IMR-90 (cell line): ENCODE measurements around the gene DHCR7. TPM values are rescaled to one million over a fixed set of nuclear protein-coding genes. Genes with fewer than 3 reads are reported as not detected.

ENCODE experiments used
- ATAC-seq: fragments of 200-7000 bp; cut with Tn5 transposase; 2 replicates; pipeline ENCODE4 v1.9.1; 2020; ENCODE audit warnings: low read depth, mild to moderate bottlenecking, moderate library complexity
- BruUV-seq: library from RNA; stranded (reverse); fragments of 400-500 nt; replicated peaks from 2 replicates; lab custom pipeline; 2021; lab: Mats Ljungman, UMichigan
- CTCF ChIA-PET: fragments of 300-600 bp; formaldehyde crosslinking; extraction: SDS; loops from one replicate; lab custom pipeline; 2021; ENCODE audit warnings: antibody characterized with exemption; lab: Yijun Ruan, JAX
- POLR2A ChIA-PET: fragments of 300-600 bp; sonication (Branson Sonifier 250); formaldehyde crosslinking; loops from one replicate; lab custom pipeline; 2022; ENCODE audit warnings: antibody characterized with exemption; ENCODE audit not compliant: unreplicated experiment; lab: Charles Lee
- DNase-seq: peaks from one replicate; pipeline ENCODE4 v3.0.0; 2013
- H2AFZ ChIP-seq: replicated peaks from 2 replicates; pipeline ENCODE3; 2013; ENCODE audit warnings: low read length, mild to moderate bottlenecking; ENCODE audit not compliant: poor library complexity
- H2AK5ac ChIP-seq: 2 replicates; pipeline ENCODE4 v1.6.1; 2013; ENCODE audit warnings: low read depth, low read length, inconsistent platforms
- H2AK9ac ChIP-seq: replicated peaks from 2 replicates; pipeline ENCODE3; 2013; ENCODE audit warnings: mild to moderate bottlenecking, low read depth, low read length, moderate library complexity; ENCODE audit not compliant: poor library complexity
- H2BK120ac ChIP-seq: 2 replicates; pipeline ENCODE4 v1.6.1; 2013; ENCODE audit warnings: low read depth, low read length, inconsistent platforms
- H2BK15ac ChIP-seq: 3 replicates; pipeline ENCODE4 v1.6.1; 2013; ENCODE audit warnings: low read depth, low read length, inconsistent platforms
- H2BK20ac ChIP-seq: 2 replicates; pipeline ENCODE4 v1.6.1; 2013; ENCODE audit warnings: low read depth, mild to moderate bottlenecking, inconsistent platforms, low read length, moderate library complexity
- H2BK5ac ChIP-seq: 2 replicates; pipeline ENCODE4 v1.6.1; 2013; ENCODE audit warnings: mild to moderate bottlenecking, low read depth, low read length, inconsistent platforms; ENCODE audit not compliant: poor library complexity, severe bottlenecking
- H3K14ac ChIP-seq: replicated peaks from 2 replicates; pipeline ENCODE4 v1.6.1; 2013; ENCODE audit warnings: low read depth, low read length, inconsistent platforms
- H3K18ac ChIP-seq: 2 replicates; pipeline ENCODE4 v1.6.1; 2013; ENCODE audit warnings: low read depth, low read length, control low read depth
- H3K23ac ChIP-seq: 2 replicates; pipeline ENCODE4 v1.6.1; 2013; ENCODE audit warnings: low read depth, low read length, inconsistent platforms
- H3K27ac ChIP-seq: 2 replicates; pipeline ENCODE4 v1.5.1; 2013; ENCODE audit warnings: mild to moderate bottlenecking, control low read depth, low read length; ENCODE audit not compliant: insufficient read depth
- H3K27me3 ChIP-seq: 2 replicates; pipeline ENCODE4 v1.6.1; 2013; ENCODE audit warnings: low read length; ENCODE audit not compliant: control insufficient read depth, insufficient read depth
- H3K36me3 ChIP-seq: 2 replicates; pipeline ENCODE4 v1.6.1; 2013; ENCODE audit warnings: low read length, mixed read lengths; ENCODE audit not compliant: control insufficient read depth, insufficient read depth
- H3K4ac ChIP-seq: 2 replicates; pipeline ENCODE4 v1.6.1; 2013; ENCODE audit warnings: low read depth, low read length, inconsistent platforms
- H3K4me1 ChIP-seq: 2 replicates; pipeline ENCODE4 v1.6.1; 2013; ENCODE audit warnings: low read length, mixed read lengths; ENCODE audit not compliant: control insufficient read depth, insufficient read depth
- H3K4me2 ChIP-seq: 2 replicates; pipeline ENCODE4 v1.6.1; 2013; ENCODE audit warnings: low read depth, mild to moderate bottlenecking, control low read depth, low read length, moderate library complexity
- H3K4me3 ChIP-seq: 2 replicates; pipeline ENCODE4 v1.5.1; 2013; ENCODE audit warnings: low read depth, mild to moderate bottlenecking, control low read depth, low read length, moderate library complexity; ENCODE audit not compliant: insufficient read depth
- H3K56ac ChIP-seq: 2 replicates; pipeline ENCODE4 v1.6.1; 2013; ENCODE audit warnings: low read length, inconsistent platforms; ENCODE audit not compliant: insufficient read depth; ENCODE audit errors: extremely low read depth
- H3K79me1 ChIP-seq, 2 experiments: 2 replicates each; pipeline ENCODE4 v1.6.1; 2013; ENCODE audit warnings: low read length in 2 of 2, inconsistent platforms in 1 of 2, low read depth in 1 of 2
- H3K9ac ChIP-seq: 2 replicates; pipeline ENCODE4 v1.6.1; 2013; ENCODE audit warnings: low read depth, low read length, control low read depth
- H3K9me1 ChIP-seq: 2 replicates; pipeline ENCODE4 v1.6.1; 2013; ENCODE audit warnings: low read length, inconsistent platforms; ENCODE audit not compliant: insufficient read depth
- H3K9me3 ChIP-seq: 2 replicates; pipeline ENCODE4 v1.6.1; 2013; ENCODE audit warnings: low read length; ENCODE audit not compliant: control insufficient read depth, insufficient read depth
- H4K20me1 ChIP-seq: 2 replicates; pipeline ENCODE4 v1.6.1; 2013; ENCODE audit warnings: low read length, inconsistent platforms; ENCODE audit not compliant: insufficient read depth
- H4K5ac ChIP-seq: 2 replicates; pipeline ENCODE4 v1.6.1; 2013; ENCODE audit warnings: mild to moderate bottlenecking, low read depth, low read length, control low read depth
- H4K8ac ChIP-seq, 2 experiments: 2 replicates each; pipeline ENCODE4 v1.6.1; 2013; ENCODE audit warnings: low read depth in 2 of 2, low read length in 2 of 2, control low read depth in 1 of 2, inconsistent platforms in 1 of 2
- H4K91ac ChIP-seq: 2 replicates; pipeline ENCODE4 v1.6.1; 2013; ENCODE audit warnings: low read depth, low read length, inconsistent platforms; ENCODE audit not compliant: insufficient read depth
- MAZ ChIP-seq: IDR thresholded peaks from 2 replicates; pipeline ENCODE4 v1.6.1; 2012; ENCODE audit warnings: low read depth, mild to moderate bottlenecking, low read length, improper control_type of control experiment, moderate library complexity, borderline replicate concordance
- NFE2L2 ChIP-seq: fragments of 150-350 bp; IDR thresholded peaks from 2 replicates; pipeline ENCODE4 v1.6.1; 2016; ENCODE audit warnings: low read depth, mild to moderate bottlenecking, low read length
- WGBS, 2 experiments: methylation state at CpG; one replicate each; pipeline versions ENCODE4 v1.1.5 to v1.1.7; 2013; ENCODE audit warnings: missing lambda C conversion rate in 2 of 2; ENCODE audit not compliant: insufficient read length in 1 of 2; ENCODE audit errors: extremely low coverage in 2 of 2; 5-methylcytosine and 5-hydroxymethylcytosine counted together
- dilution Hi-C: fragments of 300-500 bp; cut with HindIII; formaldehyde crosslinking; loops from one replicate; pipeline ENCODE4 v1.14.3; 2018; ENCODE audit warnings: low sequenced_read_pairs; ENCODE audit not compliant: unreplicated experiment
- in situ Hi-C: fragments of 300-500 bp; cut with MboI; formaldehyde crosslinking; loops from 3 replicates; pipeline ENCODE4 v1.14.3; 2019; ENCODE audit warnings: low sequenced_read_pairs, inconsistent platforms, mixed read lengths
- intact Hi-C: fragments of 100-400 bp; cut with micrococcal nuclease; formaldehyde crosslinking; loops from 2 replicates; pipeline ENCODE4 v1.10.0; 2022
- polyA plus RNA-seq, 3 experiments: library from polyadenylated mRNA; depleted of rRNA; stranded (reverse); fragments of >200 nt; gene quantifications; 2 replicates each; pipeline ENCODE4 v1.2.3, GENCODE V29; 2012; ENCODE audit warnings: low replicate concordance in 1 of 3
- total RNA-seq: library from RNA; depleted of rRNA; stranded (reverse); fragments of >200 nt; gene quantifications from 2 replicates; pipeline ENCODE4 v1.2.3, GENCODE V29; 2012

The DHCR7 gene
- total and polyA plus RNA-seq, 2 of the 4 experiments (the other 2 are of a cell fraction): 22.0 to 43.3 TPM

DNA sequence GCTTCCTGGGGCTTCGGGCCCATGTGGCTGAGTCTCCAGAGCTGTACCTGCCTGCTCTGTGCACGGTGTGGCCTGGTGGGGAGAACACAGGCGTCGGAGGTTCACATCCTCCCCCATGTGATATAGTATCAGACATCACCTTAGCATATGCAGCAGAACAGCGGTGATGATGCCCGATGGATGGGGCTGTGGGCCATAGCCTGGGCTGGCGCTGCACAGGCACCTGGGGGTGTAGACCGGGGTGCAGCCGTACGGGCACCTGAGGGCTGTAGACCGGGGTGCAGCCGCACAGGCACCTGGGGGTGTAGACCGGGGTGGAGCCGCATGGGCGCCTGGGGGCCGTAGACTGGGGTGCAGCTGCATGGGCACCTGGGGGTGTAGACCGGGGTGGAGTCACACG, 34.0 kb upstream of the DHCR7 start:
- BruUV-seq: no TSS peak
- H3K9me3 ChIP-seq: no peaks in the 10 kb centered on the region
- no peak overlapping the region for H2BK5ac ChIP-seq
- no peaks in the 10 kb centered on the region for H3K27me3 ChIP-seq
- WGBS, 2 experiments: 96% methylated on average over 4 of the region's 18 CpGs; no CpG with 5 or more reads in 1 of the 2 experiments
- H2BK120ac ChIP-seq: no peak overlapping the region
- H3K18ac ChIP-seq: no peak overlapping the region
- in situ Hi-C loops: no loop called here
- no peak overlapping the region for H3K27ac ChIP-seq
- no peak for ATAC-seq
- no peak overlapping the region for H2AFZ ChIP-seq
- peaks cover 0 to 4% of the 10 kb centered on the region in 2 experiments; a peak in 1 of 4 replicates for H3K79me1 ChIP-seq
- H2AK9ac ChIP-seq: no peak overlapping the region
- H3K23ac ChIP-seq: no peak overlapping the region
- intact Hi-C loops: no loop called here
- no peak overlapping the region for H4K8ac ChIP-seq
- H3K4me2 ChIP-seq: no peak overlapping the region
- H3K4me1 ChIP-seq: no peaks in the 10 kb centered on the region
- H4K5ac ChIP-seq: no peak overlapping the region
- no peak overlapping the region for H3K56ac ChIP-seq
- H3K4me3 ChIP-seq: no peak overlapping the region
- no peak overlapping the region for H4K91ac ChIP-seq
- H2BK20ac ChIP-seq: no peak overlapping the region
- no peak for TF ChIP-seq MAZ
- no peak for TF ChIP-seq NFE2L2
- ChIA-PET CTCF (no interaction called here), POLR2A (no interaction called here)
- no peak overlapping the region for H3K4ac ChIP-seq
- dilution Hi-C loops: no loop called here
- peaks cover 15% of the 10 kb centered on the region; the same call in 1 of the 2 replicates for H3K9me1 ChIP-seq
- H2BK15ac ChIP-seq: no peak overlapping the region
- no peak overlapping the region for H2AK5ac ChIP-seq
- H3K9ac ChIP-seq: no peak overlapping the region
- no peaks in the 10 kb centered on the region; the same call in 1 of the 2 replicates for H4K20me1 ChIP-seq
- no peak for DNase-seq
- H3K14ac ChIP-seq: no peak overlapping the region
- peaks cover 79% of the 10 kb centered on the region for H3K36me3 ChIP-seq
